ENCODE data around the gene FAM53C. TPM values are rescaled to one million over a fixed set of nuclear protein-coding genes. Genes with fewer than 3 reads are reported as not detected.

The FAM53C gene
- total and polyA plus RNA-seq, 2 donors (not counting 3 experiments of a cell fraction or from before 2014, with no cell fraction given) = 37.4 to 37.9 TPM

GRCh38 chr5:138350563-138350890, 12.5 kb downstream of the FAM53C start:
- Histone ChIP-seq H3K4me3 (replicated peaks in 1 of 3; ENCODE audit: insufficient read depth in 1 of 3, low read depth in 1 of 3, low read length in 3 of 3) (no peak overlapping the region), H3K4me1 (ENCODE audit: control insufficient read depth, extremely low read depth, insufficient read depth, low read length) (peaks cover 14% of the 10 kb centered on the region), H3K79me2 (ENCODE audit: control insufficient read depth, insufficient read depth, low read length) (peaks cover 25% of the 10 kb centered on the region), H3K36me3 (ENCODE audit: control insufficient read depth in 2 of 2, extremely low read depth in 1 of 2, insufficient read depth in 2 of 2, low read length in 2 of 2) (peaks cover 13 to 31% of the 10 kb centered on the region in 2 experiments), H3K4me2 (ENCODE audit: insufficient read depth, low read length) (no peak overlapping the region), H3K9me3 (replicated peaks; ENCODE audit: control insufficient read depth, insufficient read depth, low read length) (no peaks in the 10 kb centered on the region), H3K27me3 (ENCODE audit: control insufficient read depth in 2 of 2, insufficient read depth in 2 of 2, low read length in 2 of 2) (no peaks in the 10 kb centered on the region), H4K20me1 (replicated peaks; ENCODE audit: control insufficient read depth, extremely low read depth, insufficient read depth, low read length) (no peaks in the 10 kb centered on the region), H3K9me1 (replicated peaks; ENCODE audit: control insufficient read depth, extremely low read depth, insufficient read depth, low read length) (no peaks in the 10 kb centered on the region), H2AFZ (ENCODE audit: low read depth, low read length) (no peak overlapping the region), H3K9ac (replicated peaks; ENCODE audit: extremely low read depth, insufficient read depth, low read length) (no peak overlapping the region), H3K27ac (ENCODE audit: insufficient read depth, low read depth, low read length) (no peak overlapping the region)
- TF ChIP-seq, protein P1, sequence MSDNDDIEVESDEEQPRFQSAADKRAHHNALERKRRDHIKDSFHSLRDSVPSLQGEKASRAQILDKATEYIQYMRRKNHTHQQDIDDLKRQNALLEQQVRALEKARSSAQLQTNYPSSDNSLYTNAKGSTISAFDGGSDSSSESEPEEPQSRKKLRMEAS (IDR thresholded peaks at IDR 0.05; ENCODE audit: insufficient read depth, insufficient read length) = no peak
- POLR2A ChIA-PET = interaction anchor here (0.7 to 1.2 kb wide), 2 partner anchors 12 to 198 kb away, joined by 3 to 6 read pairs; partner anchors contain the start of gene FAM53C
- intact Hi-C loops (cut with micrococcal nuclease) (loop anchor here (5.0 kb wide), 3 partner anchors 128 to 682 kb away; no protein-coding TSS in a partner anchor), dilution Hi-C loops (cut with MboI; ENCODE audit: extremely low pct_ligation_motif_present, low sequenced_read_pairs) (no loop called here)
- CTCF ChIA-PET = interaction anchor here (1.1 to 5.7 kb wide), 2 partner anchors 9 to 13 kb away, joined by 3 to 64 read pairs; partner anchors contain the start of gene FAM53C
- no TSS peak for BruUV-seq (replicated peaks)
- FAIRE-seq (peak; percentile 43), DNase-seq (ENCODE audit: low read depth, low spot score) (no peak)

DNA sequence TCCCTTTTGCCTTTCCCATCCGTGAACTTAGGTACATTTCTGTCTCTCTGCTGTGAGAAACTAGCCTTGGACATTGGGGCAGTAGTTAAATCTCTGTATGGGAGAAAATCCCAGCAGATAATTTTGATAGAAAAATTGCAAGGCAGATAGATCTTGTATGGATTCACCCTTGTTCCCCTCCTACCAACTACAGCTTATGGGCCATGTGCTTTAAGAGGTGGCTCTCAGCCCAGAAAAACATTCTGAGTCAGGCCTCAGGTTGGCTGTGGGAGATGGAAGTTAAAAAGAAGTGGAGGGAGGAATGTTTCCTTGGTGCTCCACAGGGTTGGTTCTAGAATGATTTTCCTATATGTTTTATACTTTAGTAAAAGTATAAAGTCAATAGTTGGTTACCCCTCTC, 13.0 kb downstream of the FAM53C start:
- Histone ChIP-seq H3K4me2 (ENCODE audit: insufficient read depth, low read length) (no peak overlapping the region), H3K4me1 (ENCODE audit: control insufficient read depth, extremely low read depth, insufficient read depth, low read length) (peaks cover 14% of the 10 kb centered on the region), H4K20me1 (replicated peaks; ENCODE audit: control insufficient read depth, extremely low read depth, insufficient read depth, low read length) (no peaks in the 10 kb centered on the region), H2AFZ (ENCODE audit: low read depth, low read length) (no peak overlapping the region), H3K27ac (ENCODE audit: insufficient read depth, low read depth, low read length) (no peak overlapping the region), H3K9me1 (replicated peaks; ENCODE audit: control insufficient read depth, extremely low read depth, insufficient read depth, low read length) (no peaks in the 10 kb centered on the region), H3K79me2 (ENCODE audit: control insufficient read depth, insufficient read depth, low read length) (peaks cover 31% of the 10 kb centered on the region), H3K36me3 (ENCODE audit: control insufficient read depth in 2 of 2, extremely low read depth in 1 of 2, insufficient read depth in 2 of 2, low read length in 2 of 2) (peaks cover 7 to 26% of the 10 kb centered on the region in 2 experiments), H3K27me3 (ENCODE audit: control insufficient read depth in 2 of 2, insufficient read depth in 2 of 2, low read length in 2 of 2) (no peaks in the 10 kb centered on the region), H3K4me3 (replicated peaks in 1 of 3; ENCODE audit: insufficient read depth in 1 of 3, low read depth in 1 of 3, low read length in 3 of 3) (no peak overlapping the region), H3K9me3 (replicated peaks; ENCODE audit: control insufficient read depth, insufficient read depth, low read length) (no peaks in the 10 kb centered on the region), H3K9ac (replicated peaks; ENCODE audit: extremely low read depth, insufficient read depth, low read length) (no peak overlapping the region)
- ChIA-PET POLR2A (interaction anchor here (4.4 kb wide), 1 partner anchor 12 kb away, joined by 58 read pairs; the partner anchor contains the start of gene FAM53C), CTCF (interaction anchor here (1.1 to 5.7 kb wide), 3 partner anchors 10 to 18 kb away, joined by 3 to 71 read pairs (median 64); partner anchors contain the start of gene FAM53C)
- BruUV-seq (replicated peaks) = no TSS peak
- TF ChIP-seq POLR2AphosphoS5 (IDR thresholded peaks at IDR 0.05; ENCODE audit: insufficient read depth, low read depth, low read length) (no peak), EZH2 (IDR thresholded peaks at IDR 0.05; ENCODE audit: borderline replicate concordance, low read depth, low read length, severe bottlenecking) (no peak)
- DNase-seq (ENCODE audit: low read depth, low spot score) (no peak), FAIRE-seq (no peak)
- intact Hi-C loops (cut with micrococcal nuclease) (loop anchor here (5.0 kb wide), 3 partner anchors 129 to 681 kb away; no protein-coding TSS in a partner anchor), dilution Hi-C loops (cut with MboI; ENCODE audit: extremely low pct_ligation_motif_present, low sequenced_read_pairs) (no loop called here)
